ENCODE data around the gene MMP28. TPM values are rescaled to one million over a fixed set of nuclear protein-coding genes. Genes with fewer than 3 reads are reported as not detected.

Gene MMP28
- total RNA-seq, 4 donors from 2014 or later = 29.1 to 61.0 (median 35.2) TPM

GRCh38 chr17:35735036-35735805, 60.2 kb downstream of the MMP28 start:
- intact Hi-C loops (cut with DNase I) = no loop called here
- 80 to 81% methylated on average over 18 to 23 of the region's 29 CpGs for WGBS, 2 donors
- DNase-seq = no peak

GRCh38 chr17:35734396-35734795, 61.0 kb downstream of the MMP28 start:
- Histone ChIP-seq H3K4me3 (no peak overlapping the region), H3K27ac (no peak overlapping the region), H3K36me3 (no peaks in the 10 kb centered on the region), H3K4me1 (peaks cover 9 to 23% (median 16%) of the 10 kb centered on the region in 3 donors), H3K9me3 (no peaks in the 10 kb centered on the region), H3K27me3 (peaks cover 0 to 26% (median 0%) of the 10 kb centered on the region in 4 donors)
- no peak for DNase-seq
- TF ChIP-seq CTCF (IDR thresholded peaks at IDR 0.05) (no peak), POLR2A (IDR thresholded peaks at IDR 0.05) (no peak)
- intact Hi-C loops (cut with DNase I) = no loop called here
- 82 to 84% methylated on average over 6 of the region's 7 CpGs for WGBS, 2 donors

More at GRCh38 chr17:35735036-35735805, 60.2 kb downstream of the MMP28 start:
- TF ChIP-seq CTCF (IDR thresholded peaks at IDR 0.05) = no peak
- no peak for TF ChIP-seq POLR2A (IDR thresholded peaks at IDR 0.05)
- Histone ChIP-seq H3K9me3 (no peaks in the 10 kb centered on the region), H3K27me3 (peaks cover 0 to 34% (median 0%) of the 10 kb centered on the region in 4 donors), H3K36me3 (no peaks in the 10 kb centered on the region), H3K27ac (no peak overlapping the region), H3K4me1 (peaks cover 9 to 23% (median 16%) of the 10 kb centered on the region in 3 donors), H3K4me3 (no peak overlapping the region)

GRCh38 chr17:35733366-35733765, 62.1 kb downstream of the MMP28 start:
- WGBS, 2 donors = 26 to 64% methylated on average over 3 to 5 of the region's 6 CpGs
- Histone ChIP-seq H3K4me3 (no peak overlapping the region), H3K9me3 (no peaks in the 10 kb centered on the region), H3K27me3 (peaks cover 0 to 16% (median 0%) of the 10 kb centered on the region in 4 donors), H3K4me1 (peaks cover 9 to 23% (median 16%) of the 10 kb centered on the region in 3 donors), H3K36me3 (peaks cover 0 to 2% (median 0%) of the 10 kb centered on the region in 3 donors), H3K27ac (no peak overlapping the region)
- no peak for TF ChIP-seq POLR2A (IDR thresholded peaks at IDR 0.05)
- no peak for TF ChIP-seq CTCF (IDR thresholded peaks at IDR 0.05)
- DNase-seq = no peak
- intact Hi-C loops (cut with DNase I) = no loop called here

GRCh38 chr17:35732806-35733136, 62.7 kb downstream of the MMP28 start:
- peaks cover 0 to 8% (median 0%) of the 10 kb centered on the region in 3 donors for H3K36me3 ChIP-seq
- intact Hi-C loops (cut with DNase I) = no loop called here
- H3K4me1 ChIP-seq = peaks cover 9 to 23% (median 16%) of the 10 kb centered on the region in 3 donors
- H3K9me3 ChIP-seq = no peaks in the 10 kb centered on the region
- H3K27ac ChIP-seq = no peak overlapping the region
- no peak for DNase-seq
- WGBS, 2 donors = no CpG with 5 or more reads among the region's 1 CpG
- no peak overlapping the region for H3K4me3 ChIP-seq
- H3K27me3 ChIP-seq = peaks cover 0 to 16% (median 0%) of the 10 kb centered on the region in 4 donors
- TF ChIP-seq CTCF (IDR thresholded peaks at IDR 0.05) (no peak), POLR2A (IDR thresholded peaks at IDR 0.05) (no peak)
